Activated gamma-delta T cell (primary cell): ENCODE data around the gene SPIB.
"Not testable (repeated sequence)": the region's sequence is repeated elsewhere in the genome, so short reads cannot be mapped to it uniquely, and the experiment has no call there.

Experiments used
- DNase-seq: peaks from one replicate; lab custom pipeline; 2025; lab: John Stamatoyannopoulos, UW

The SPIB gene

DNA sequence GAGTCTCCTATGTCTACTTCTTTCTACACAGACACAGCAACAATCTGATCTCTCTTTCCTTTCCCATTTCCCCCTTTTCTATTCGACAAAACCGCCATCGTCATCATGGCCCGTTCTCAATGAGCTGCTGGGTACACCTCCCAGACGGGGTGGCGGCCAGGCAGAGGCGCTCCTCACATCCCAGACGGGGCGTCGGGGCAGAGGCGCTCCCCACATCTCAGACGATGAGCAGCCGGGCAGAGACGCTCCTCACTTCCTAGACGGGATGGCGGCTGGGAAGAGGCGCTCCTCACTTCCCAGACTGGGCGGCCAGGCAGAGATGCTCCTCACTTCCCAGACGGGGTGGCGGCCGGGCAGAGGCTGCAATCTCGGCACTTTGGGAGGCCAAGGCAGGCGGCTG is 27.8 kb upstream of the SPIB start:
- DNase-seq, result not testable (repeated sequence)

DNA sequence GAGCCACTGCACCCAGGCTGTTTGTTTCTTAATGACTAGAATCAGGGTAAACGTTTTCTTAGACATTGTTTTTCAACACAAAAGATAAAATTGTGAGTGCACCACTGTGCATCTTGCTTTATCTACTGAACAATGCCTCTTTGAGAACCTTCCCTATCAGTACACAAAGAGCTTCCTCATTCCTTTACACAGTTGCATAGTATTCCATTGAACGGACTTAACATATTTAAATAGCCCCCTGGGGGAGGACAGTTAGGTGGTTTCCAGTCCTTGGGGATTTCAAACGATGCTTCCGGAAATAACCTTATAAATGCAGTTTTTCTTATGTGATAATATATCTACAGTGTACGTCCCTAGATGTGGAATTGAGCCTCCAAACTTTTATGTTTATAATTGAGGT is 26.0 kb upstream of the SPIB start:
- DNase-seq, result no peak

DNA sequence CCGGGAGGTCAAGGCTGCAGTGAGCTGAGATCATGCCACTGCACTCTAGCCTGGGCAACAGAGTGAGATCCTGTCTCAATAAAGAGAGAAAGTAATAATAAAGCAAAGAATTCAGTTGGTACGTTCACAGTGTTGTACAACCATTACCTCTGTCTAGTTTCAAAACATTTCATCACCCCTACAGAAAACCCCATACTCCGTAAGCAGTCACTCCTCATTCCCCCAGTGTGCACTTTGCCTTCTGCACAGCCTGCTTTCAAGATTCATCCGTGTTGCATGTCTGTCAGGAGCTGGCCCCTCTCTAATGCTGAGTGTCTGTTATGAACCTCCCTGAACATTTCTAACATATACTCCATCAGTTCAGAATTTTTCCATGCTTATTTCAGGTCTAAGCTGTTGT is 25.1 kb upstream of the SPIB start:
- DNase-seq, result no peak

DNA sequence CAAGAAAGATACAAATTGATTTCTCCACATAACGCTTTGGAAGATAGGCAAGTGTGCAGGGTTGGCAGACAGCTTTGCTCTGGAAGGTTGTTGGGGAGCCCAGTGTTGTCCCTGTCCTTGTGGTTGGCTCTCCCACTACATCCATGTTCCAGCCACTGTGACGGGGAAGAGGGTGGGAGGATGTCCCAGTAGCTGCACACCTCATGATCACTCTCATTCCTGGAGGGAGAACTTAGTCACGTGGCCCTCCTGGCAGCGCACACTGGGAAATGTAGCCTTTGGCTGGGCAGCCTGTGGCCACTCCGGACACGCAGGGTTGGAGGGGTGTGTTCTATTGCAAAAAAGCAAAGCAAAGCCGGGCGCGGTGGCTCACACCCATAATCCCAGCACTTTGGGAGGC is 24.7 kb upstream of the SPIB start:
- DNase-seq, result no peak

DNA sequence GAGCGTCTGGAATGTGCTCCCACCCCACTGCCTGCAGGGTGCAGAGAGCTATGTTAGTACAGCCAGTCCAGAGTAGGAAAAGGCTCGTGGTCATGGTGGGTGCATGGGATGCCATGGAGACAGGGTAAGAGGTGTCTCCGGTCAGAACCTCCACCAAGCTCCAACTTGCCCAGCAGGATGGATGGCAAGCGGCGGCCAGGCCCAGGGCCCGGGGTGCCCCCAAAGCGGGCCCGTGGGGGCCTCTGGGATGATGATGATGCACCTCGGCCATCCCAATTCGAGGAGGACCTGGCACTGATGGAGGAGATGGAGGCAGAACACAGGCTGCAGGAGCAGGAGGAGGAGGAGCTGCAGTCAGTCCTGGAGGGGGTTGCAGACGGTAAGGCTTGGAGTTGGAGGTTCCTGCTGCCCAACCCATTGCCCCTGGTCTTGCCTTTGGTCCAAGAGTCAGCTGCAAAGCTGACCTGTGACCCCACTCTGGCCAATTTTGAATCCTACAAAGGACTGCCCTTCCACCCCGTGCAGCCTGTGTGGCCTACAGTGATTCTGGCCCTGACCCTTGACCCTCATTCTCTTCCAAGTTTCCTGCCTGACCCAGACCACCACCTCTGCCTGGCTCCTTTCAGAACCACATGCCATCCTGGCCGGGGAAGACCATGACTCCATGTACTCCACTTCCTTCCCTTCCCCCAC is 19.9 kb upstream of the SPIB start:
- no peak for DNase-seq

DNA sequence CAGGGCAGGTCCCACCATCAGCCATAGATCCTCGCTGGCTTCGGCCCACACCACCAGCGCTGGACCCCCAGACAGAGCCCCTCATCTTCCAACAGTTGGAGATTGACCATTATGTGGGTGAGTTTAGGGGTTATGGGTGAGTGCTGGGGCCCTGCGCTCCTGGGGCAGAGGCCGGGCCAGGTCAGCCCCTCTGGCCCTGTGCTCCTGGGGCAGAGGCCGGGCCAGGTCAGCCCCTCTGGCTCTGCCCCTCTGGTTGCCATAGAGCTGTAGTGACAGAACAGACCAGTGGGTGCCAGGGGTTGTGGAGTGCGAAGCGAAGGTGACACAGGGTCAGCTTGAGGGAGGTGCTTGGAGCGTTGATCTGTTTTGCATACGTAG is 19.4 kb upstream of the SPIB start:
- no peak for DNase-seq

DNA sequence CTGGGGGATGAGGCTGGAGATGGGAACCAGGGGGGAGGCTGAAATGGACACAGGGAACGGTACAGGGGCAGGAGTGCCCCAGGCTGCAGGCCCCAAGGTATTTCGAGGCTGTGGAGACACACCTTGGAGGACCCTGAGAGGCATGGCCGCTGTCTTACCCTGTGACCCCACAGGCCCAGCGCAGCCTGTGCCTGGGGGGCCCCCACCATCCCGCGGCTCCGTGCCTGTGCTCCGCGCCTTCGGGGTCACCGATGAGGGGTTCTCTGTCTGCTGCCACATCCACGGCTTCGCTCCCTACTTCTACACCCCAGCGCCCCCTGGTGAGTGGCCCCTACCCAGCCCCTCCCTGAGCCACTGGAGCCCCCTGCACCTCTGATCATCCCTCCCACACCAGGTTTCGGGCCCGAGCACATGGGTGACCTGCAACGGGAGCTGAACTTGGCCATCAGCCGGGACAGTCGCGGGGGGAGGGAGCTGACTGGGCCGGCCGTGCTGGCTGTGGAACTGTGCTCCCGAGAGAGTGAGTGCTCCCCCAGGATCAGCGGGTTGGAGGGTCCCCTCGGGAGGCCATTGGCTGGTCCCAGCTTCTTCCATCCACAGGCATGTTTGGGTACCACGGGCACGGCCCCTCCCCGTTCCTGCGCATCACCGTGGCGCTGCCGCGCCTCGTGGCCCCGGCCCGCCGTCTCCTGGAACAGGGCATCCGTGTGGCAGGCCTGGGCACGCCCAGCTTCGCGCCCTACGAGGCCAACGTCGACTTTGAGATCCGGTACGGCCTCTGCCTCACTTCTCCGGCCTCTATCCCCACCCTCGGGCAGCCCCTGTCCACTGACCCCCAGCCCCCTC is 16.9 kb upstream of the SPIB start:
- DNase-seq, result no peak

DNA sequence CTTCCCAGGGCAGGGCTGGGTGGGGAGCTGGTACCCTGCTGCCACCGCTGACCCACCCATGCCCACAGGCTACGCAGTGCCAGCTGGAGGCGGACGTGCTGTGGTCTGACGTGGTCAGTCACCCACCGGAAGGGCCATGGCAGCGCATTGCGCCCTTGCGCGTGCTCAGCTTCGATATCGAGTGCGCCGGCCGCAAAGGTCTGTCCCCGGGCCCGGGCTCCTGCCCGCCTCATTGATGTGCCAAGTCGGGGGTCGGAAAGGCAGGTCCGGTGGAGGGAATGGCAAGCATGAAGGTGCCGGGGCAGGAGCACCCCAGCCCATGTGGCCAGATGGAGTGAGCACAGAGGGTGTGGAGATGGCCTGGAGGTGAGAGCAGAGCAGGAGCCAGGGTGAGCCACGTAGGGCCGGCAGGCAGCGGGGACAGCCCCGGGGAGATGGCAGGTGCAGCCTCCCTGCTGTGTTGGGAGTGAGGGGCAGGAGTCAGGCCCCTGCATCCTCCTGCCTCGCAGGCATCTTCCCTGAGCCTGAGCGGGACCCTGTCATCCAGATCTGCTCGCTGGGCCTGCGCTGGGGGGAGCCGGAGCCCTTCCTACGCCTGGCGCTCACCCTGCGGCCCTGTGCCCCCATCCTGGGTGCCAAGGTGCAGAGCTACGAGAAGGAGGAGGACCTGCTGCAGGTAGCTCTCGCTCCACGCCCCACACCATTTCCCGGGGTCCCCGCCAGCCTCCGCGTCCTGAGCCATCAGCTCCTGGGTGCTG is 16.0 kb upstream of the SPIB start:
- no peak for DNase-seq

DNA sequence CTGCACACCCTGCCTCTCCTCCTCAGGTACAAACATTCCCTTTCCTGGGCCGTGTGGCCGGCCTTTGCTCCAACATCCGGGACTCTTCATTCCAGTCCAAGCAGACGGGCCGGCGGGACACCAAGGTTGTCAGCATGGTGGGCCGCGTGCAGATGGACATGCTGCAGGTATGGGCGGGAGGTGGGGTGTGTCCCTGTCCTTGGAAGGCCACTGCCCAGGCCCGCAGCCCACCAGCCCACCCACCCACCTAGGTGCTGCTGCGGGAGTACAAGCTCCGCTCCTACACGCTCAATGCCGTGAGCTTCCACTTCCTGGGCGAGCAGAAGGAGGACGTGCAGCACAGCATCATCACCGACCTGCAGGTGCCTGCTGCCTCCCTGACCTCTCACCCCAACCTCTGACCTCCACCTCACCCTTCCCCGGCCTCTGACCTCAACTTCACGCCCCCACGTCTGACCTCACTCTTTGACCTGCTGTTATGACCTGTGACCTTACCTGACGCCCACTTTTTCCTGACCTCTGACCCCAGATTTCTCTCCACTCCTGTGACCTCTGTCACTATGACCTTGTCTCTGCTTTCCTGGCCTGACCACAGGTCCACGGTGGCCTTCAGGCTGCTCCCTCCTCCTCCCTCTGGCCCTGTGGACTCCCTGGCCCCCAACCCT is 12.4 kb upstream of the SPIB start:
- DNase-seq, result no peak

DNA sequence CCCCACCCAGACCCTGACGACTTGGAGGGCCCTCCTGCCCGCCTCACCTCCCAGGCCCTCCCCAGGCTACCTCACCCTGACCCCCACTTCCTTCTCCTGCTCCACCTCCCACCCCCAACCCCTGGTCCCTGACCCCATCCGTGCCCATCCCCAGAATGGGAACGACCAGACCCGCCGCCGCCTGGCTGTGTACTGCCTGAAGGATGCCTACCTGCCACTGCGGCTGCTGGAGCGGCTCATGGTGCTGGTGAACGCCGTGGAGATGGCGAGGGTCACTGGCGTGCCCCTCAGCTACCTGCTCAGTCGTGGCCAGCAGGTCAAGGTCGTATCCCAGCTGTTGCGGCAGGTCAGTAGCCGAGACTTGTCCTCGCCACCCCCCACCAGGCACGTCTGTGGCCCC is 11.9 kb upstream of the SPIB start:
- DNase-seq, result no peak

DNA sequence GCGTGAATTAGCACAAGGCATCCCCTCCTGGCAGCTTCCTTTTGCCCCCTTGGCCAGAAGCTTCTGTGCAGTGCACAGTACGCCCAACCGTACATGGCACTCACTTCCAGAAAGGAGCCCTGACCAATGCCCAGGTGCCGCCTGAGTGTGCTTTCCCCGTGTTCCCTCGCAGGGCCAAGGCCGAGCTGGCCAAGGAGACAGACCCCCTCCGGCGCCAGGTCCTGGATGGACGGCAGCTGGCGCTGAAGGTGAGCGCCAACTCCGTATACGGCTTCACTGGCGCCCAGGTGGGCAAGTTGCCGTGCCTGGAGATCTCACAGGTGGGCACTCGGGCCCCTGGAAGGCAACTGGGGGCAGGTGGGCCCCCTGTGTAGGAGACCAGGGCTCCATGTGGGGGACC is 9.4 kb upstream of the SPIB start:
- DNase-seq, result no peak

DNA sequence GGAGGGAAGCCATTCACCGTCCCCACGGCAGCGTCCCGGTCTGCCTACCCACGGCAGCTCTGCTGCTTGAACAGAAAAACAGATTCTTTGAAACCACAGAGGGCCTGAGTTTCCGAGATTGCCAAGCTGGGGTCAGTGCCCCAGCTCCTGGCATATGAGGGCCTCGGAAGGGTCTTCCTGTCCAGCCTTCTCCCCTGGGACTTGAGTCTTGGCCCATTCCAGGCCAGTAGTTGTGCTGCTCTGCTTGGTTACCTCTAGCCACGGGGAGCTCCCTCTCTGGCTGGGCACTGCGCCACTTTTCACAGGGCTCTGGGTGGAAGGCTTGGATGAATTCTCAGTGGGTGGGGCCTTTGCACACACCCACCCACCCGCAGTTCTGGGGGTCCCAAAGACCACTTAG is 8.6 kb upstream of the SPIB start:
- no peak for DNase-seq

DNA sequence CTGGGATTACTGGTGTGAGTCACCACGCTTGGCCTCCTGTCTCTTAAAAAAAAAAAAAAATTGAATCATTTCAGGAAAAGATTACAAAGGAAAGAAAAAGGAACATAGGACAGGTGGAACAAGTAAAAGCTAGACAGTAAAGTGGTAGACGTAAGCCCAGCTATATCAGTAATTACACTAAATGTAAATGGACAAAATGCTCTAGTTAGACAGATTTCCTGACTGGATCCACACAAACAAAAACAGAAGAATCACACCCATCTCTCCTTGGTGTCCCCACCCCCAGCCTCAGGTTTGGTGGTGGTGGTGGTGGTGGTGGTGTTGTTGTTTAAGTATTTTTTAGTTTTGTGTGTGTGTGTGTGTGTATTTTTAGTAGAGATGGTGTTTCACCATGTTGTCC is 6.3 kb upstream of the SPIB start:
- DNase-seq, result no peak

DNA sequence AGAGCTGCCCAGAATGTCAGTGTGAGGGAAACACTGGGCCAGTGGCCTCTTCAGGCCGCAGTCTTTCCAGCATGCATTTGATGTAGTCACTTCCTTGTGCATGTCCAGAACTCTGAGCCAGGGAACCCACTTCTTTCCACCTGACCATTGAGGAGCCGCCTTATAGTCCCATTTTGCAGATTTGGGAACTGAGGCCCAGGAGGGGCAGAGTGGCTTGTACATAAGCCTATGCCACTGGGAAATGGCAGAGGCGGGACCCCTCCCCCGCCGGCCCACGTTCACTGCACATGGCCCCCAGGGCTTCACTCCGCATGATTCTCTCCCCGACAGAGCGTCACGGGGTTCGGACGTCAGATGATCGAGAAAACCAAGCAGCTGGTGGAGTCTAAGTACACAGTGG is 5.6 kb upstream of the SPIB start:
- DNase-seq, result no peak

DNA sequence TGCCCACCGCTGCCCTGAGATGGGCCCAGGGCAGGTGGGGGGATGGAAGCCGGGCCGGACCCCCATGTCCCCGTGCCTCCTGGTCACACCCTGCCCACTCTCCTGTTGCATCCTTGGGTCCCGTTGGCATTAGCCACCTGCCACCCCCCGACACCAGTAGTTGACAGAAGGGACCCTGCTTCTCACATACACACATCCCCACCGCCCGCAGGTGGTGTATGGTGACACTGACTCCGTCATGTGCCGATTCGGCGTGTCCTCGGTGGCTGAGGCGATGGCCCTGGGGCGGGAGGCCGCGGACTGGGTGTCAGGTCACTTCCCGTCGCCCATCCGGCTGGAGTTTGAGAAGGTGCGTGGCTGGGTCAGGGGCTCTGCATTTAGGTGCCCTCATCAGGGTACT is 5.2 kb upstream of the SPIB start:
- DNase-seq, result no peak

DNA sequence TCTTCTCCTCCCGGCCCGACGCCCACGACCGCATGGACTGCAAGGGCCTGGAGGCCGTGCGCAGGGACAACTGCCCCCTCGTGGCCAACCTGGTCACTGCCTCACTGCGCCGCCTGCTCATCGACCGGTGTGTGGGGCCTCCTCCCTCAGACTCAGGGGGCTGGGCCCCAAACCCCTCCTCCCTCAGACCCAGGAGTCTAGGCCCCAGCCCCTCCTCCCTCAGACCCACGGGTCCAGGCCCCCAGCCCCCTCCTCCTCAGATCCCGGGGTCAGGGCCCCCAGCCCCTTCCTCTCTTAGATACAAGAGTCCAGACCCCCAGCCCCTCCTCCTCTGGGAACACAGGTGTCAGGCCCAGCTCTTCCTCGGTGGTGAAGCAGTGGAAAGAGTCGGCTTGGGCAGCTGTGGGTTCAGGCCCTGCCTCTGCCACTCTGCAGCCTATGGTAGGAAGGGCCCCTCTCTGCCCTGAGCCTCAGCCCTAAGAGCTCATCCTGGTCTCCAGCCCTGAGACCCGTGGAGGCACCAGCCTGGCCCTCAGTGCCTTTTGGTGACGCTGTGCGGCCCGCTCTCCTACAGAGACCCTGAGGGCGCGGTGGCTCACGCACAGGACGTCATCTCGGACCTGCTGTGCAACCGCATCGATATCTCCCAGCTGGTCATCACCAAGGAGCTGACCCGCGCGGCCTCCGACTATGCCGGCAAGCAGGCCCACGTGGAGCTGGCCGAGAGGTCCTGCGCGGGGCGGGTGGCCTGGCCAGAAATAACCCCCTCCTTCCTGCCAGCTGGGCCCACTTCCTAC is 3.7 kb upstream of the SPIB start:
- peak; percentile 42 for DNase-seq

DNA sequence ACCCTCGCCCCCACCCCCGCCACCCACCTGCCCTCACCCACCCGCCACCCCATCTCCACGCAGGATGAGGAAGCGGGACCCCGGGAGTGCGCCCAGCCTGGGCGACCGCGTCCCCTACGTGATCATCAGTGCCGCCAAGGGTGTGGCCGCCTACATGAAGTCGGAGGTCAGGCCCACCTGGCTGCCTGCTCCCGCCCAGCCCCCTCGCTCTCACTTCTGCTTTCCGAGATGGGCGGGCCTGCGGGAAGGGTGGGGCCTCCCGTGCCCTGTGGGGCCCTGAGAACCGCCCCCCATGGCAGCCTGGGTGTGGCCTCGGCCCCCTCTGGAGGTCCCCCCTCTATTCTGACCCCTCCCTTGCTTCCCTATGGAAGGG is 3.1 kb upstream of the SPIB start:
- no peak for DNase-seq

DNA sequence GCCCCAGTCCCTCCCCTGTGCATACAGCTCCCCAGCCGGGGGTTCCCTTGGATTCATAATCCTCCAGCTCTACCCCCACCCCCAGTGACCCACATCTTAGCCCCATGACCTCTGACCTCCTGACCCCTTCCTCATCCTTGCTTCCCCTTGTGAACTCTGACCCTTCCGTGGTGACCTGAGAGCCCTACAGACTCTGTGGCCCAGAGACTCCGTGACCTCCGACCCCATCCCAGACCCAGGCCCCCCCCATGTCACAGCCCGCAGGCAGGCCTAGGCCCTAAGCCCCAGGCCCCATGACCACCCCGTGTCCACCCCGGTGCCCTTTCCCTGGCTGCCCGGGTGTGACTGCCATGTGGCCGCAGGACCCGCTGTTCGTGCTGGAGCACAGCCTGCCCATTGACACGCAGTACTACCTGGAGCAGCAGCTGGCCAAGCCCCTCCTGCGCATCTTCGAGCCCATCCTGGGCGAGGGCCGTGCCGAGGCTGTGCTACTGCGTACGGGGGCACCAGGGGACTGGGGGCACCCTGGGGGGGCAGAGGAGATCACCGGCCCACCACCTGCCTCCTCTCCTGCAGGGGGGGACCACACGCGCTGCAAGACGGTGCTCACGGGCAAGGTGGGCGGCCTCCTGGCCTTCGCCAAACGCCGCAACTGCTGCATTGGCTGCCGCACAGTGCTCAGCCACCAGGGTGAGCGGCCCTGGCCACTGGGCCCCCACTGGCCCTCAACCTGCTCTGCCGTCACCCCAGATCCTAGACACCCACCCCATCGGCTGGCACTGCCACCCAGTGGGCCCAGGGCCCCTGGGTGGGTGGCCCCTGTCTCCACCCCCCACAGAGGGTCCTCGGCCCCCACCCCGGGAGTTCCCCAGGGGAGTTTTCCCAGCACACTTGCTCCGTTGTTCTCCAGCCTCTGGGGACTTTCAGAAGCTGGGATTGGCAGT is 2.4 kb upstream of the SPIB start:
- no peak for DNase-seq

DNA sequence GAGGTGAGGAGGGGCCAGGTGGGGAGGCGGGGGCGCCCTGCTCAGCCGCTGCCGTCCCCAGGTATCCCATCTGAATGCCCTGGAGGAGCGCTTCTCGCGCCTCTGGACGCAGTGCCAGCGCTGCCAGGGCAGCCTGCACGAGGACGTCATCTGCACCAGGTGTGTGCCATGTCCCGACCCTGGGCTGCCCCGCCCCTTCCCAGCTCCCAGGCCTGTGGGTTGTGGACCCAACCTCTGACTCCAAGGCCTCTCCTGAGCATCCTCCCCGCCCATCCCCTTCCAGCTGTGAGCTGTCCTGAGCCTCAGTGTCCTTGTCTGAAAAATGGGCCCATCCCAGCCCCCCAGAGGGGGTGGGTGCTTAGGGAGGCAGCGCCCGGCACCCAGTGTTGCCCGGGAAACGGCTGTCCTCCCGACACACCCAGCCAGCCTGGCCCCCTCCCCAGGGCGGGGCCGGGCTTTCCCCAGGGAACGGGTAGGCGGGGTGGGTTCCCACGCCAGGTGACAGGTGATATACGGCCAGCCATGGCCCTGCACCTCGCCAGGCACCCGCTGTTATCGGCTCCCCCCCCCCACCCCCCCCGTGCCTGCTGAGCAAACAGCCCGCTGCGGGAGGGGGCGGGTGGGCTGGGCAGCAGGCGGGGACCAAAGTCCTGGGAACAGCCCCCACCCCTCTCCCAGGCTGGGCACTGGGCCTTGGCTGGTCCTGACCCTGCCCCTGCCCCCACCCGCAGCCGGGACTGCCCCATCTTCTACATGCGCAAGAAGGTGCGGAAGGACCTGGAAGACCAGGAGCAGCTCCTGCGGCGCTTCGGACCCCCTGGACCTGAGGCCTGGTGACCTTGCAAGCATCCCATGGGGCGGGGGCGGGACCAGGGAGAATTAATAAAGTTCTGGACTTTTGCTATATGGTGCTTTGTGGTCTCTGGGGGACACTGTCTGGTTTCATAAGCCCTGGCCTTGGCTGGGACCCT is 1.3 kb upstream of the SPIB start:
- no peak for DNase-seq
